Gastroesophageal sphincter (tissue), 3 donors: ENCODE results near the gene WDR44.

Source experiments
- EP300 ChIP-seq: sonication (generic); formaldehyde crosslinking; IDR thresholded peaks from one replicate; pipeline ENCODE4 v1.6.1; 2017; ENCODE audit warnings: antibody characterized with exemption, mild to moderate bottlenecking
- POLR2A ChIP-seq, 2 donors: fragments of 450-650 bp; IDR thresholded peaks; one replicate each; pipeline ENCODE4 v1.6.1; 2017; ENCODE audit warnings: antibody characterized with exemption in 2 of 2, mild to moderate bottlenecking in 2 of 2, moderate library complexity in 1 of 2
- POLR2AphosphoS5 ChIP-seq: sonication (generic); formaldehyde crosslinking; IDR thresholded peaks from one replicate; pipeline ENCODE4 v1.6.1; 2017; ENCODE audit warnings: antibody characterized with exemption
- TF ChIP-seq, protein P1 (sequence below), 4 experiments: fragments of 200-600 bp in 2 of 4; fragments of 450-650 bp in 2 of 4; sonication (generic) in 1 of 4; IDR thresholded peaks; one replicate each; pipeline ENCODE4 v1.5.1; 2017 to 2019; ENCODE audit warnings: antibody characterized with exemption in 4 of 4, mild to moderate bottlenecking in 2 of 4, moderate library complexity in 2 of 4

DNA sequence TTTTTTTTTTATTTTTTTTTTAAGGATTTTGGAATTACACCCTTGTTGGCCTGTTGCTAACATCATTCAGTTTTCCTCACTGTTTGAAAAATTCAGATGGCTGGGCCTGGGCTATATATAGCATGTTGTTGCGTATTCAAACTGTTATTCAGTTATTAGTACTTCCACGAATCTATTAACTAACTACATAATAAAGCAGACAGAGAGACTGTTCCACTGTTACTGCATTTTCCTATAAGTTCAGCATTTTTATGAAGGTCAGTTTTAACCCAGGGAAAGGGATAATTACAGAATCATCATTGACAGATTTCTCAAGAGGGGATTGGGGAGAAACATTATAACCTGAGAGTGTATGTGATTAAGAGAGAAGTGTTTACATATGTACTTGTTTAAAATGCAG lies 152.8 kb downstream of the WDR44 start:
- TF ChIP-seq POLR2A (IDR thresholded peaks at IDR 0.05) (no peak), POLR2AphosphoS5 (no peak), EP300 (no peak)
- TF ChIP-seq, protein P1, sequence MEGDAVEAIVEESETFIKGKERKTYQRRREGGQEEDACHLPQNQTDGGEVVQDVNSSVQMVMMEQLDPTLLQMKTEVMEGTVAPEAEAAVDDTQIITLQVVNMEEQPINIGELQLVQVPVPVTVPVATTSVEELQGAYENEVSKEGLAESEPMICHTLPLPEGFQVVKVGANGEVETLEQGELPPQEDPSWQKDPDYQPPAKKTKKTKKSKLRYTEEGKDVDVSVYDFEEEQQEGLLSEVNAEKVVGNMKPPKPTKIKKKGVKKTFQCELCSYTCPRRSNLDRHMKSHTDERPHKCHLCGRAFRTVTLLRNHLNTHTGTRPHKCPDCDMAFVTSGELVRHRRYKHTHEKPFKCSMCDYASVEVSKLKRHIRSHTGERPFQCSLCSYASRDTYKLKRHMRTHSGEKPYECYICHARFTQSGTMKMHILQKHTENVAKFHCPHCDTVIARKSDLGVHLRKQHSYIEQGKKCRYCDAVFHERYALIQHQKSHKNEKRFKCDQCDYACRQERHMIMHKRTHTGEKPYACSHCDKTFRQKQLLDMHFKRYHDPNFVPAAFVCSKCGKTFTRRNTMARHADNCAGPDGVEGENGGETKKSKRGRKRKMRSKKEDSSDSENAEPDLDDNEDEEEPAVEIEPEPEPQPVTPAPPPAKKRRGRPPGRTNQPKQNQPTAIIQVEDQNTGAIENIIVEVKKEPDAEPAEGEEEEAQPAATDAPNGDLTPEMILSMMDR (IDR thresholded peaks at IDR 0.05), result no peak
